GM19240 (cell line): ENCODE measurements around the gene CHRNA5.
A peak's percentile ranks its signal among the peaks of the same experiment; 100 is the strongest.
"Not testable (repeated sequence)": the region's sequence is repeated elsewhere in the genome, so short reads cannot be mapped to it uniquely, and the experiment has no call there.

Experiments used
- DNase-seq: peaks from one replicate; pipeline ENCODE4 v3.0.0; 2011; ENCODE audit warnings: low spot score; ENCODE audit not compliant: insufficient read length

The CHRNA5 gene

DNA sequence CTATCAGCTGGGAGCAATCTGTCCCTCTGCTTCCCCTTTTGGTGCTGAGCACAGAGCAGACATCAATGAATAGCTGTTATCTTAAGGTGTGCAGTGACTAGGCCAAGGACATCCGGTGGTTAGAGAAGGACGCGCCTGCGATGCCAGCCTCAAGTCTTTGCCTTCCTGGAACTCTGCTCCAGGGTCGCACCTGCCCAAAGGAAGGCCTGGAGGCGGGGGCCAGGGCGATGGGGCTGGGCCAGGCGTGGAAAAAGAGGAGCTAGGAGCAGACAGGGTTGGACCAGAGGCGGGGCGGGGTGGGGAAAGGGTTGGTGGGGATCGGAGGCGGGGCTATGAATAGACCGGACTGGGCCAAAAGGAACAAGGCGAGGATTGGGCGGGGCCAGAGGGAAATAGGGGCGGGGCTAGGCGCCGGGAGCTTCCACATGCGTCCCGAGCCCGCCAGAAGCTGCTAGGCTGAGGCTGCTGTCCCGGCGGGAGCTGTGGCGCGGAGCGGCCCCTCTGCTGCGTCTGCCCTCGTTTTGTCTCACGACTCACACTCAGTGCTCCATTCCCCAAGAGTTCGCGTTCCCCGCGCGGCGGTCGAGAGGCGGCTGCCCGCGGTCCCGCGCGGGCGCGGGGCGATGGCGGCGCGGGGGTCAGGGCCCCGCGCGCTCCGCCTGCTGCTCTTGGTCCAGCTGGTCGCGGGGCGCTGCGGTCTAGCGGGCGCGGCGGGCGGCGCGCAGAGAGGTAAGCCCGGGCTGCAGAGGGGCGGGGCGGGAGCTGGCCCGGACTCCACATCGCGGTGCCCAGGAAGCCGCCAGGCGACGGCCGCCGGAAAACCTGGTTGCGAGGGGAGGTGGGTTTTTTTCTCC, at the start of gene CHRNA5:
Gene CHRNA5 (plus strand): TSS at position 424 of the 854 bp plus-strand sequence. CDS start 200 bp downstream, at position 624.
- peak; percentile 77 for DNase-seq

GRCh38 chr15:78520035-78520434, 45.3 kb upstream of the CHRNA5 start:
- DNase-seq: not testable (repeated sequence)

GRCh38 chr15:78524230-78524629, 41.1 kb upstream of the CHRNA5 start:
- no peak for DNase-seq

DNA sequence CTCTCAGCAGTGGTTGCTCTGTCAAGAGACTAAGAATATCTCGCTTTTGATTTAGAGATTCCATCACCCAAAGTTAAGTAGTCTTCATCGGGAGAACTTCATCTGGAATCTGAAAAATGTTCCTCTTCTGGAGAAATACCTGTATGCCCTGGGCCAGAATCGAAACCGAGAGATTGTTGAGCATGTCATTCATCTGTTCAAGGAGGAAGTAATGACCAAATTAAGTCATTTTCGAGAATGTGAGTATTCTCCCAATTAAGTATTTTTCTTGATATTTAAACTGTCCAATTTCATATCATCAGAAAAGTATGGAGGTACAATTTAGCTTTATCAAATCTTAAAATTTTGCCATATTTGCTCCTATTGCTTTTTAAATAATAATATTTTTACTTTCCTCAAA, 38.0 kb upstream of the CHRNA5 start:
- DNase-seq: no peak

DNA sequence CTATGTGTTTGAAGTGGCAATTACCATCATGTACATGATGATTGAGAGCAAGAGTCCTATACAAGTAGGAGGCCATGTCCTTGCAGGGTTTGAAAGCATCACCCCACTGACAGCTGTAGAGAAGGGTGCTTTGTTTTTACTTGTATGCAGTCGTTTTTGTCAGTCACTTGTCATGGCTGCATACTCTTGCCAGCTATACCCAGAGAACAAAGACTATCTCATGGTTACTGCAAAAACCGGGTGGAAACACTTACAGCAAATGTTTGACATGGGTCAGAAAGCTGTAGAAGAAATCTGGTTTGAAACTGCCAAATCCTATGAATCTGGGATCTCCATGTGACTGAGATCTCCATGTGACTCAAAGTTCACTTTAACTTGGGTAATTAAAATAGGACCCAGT, 32.0 kb upstream of the CHRNA5 start:
- no peak for DNase-seq

GRCh38 chr15:78536134-78536533, 29.2 kb upstream of the CHRNA5 start:
- no peak for DNase-seq

- no peak for DNase-seq
These were observed 27.9 kb upstream of the CHRNA5 start for GRCh38 chr15:78537266-78537905.

- no peak for DNase-seq
These were observed 27.0 kb upstream of the CHRNA5 start for GRCh38 chr15:78538358-78538757.

GRCh38 chr15:78539464-78540140, 25.7 kb upstream of the CHRNA5 start:
- DNase-seq: not testable (repeated sequence)

DNA sequence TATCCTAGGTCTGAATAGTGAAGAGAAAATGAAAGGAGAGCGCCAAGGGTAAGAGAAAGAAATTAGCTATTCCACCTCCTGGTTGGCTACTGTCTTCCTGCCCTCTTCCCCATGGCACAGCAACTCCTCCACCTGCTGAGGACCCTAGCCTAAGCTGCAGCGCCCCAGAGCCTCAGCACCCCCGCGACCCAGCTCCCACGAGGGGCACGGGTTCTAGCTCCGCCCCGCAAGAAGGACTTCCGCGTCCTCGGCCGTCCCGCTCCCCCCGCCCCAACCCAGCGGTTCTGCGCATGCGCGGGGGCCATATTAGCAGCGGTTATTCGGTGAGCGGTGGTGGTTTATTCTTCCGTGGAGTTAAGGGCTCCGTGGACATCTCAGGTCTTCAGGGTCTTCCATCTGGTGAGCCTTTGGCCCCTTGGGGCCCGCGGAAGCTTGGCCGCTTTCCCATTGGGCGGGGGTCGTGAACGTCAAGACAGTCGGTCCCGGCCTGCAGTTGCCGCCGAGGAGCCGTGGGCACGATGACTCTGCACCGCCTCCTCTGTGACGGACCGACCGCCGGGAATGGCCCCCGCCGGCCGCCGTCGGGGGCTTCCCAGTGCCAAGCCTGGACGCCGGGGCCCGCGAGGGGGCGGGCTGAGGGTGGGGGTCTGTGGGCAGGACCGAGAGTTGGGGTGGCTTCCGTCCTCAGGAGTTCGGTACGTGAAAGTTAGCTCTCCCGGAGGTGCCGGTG, 25.0 kb upstream of the CHRNA5 start, which contains the start of gene PSMA4:
Gene PSMA4 (plus strand): TSS at position 304 of the 730 bp plus-strand sequence. CDS start 1,484 bp downstream, outside the sequence.
- peak; percentile 78 for DNase-seq

DNA sequence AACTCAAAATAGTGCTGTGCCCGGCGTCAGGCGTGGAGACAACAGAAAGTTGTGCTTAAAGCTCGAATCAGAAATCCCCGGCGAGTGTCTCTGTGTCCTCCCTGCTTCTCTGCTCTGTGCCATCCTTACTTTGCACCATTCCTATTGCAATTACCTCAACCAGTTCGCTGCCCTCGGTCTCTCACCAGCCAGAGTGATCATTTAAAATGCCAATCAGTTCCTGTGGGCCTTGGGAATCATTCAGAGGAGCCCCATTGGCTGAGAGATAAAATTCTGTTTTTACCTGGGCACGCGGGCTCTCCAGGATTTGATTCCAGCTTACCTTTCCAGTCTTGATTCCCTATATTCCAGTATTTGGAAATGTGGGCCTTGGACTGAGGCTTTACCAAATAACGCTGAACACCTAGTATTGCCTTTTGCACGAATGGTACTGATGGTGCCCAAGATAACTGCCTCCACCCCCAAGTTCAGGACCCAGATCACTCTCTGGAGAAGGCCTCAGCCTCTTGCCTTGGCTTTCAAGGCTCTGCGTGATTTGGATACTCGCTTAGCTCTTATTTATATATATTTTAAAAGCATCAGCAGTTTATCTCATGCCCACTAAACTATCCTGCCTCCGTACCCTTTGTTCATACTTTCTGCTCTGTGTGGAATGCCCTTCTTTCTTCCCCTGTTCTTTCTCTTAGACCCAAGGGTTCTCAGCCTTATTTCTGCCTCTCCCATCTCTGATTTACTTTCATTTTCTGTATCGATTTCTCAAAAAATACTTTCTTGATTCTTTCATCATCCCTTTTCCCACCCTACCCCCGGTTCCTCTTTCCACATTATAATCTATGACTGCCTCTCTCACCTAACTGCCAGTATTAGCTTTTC, 24.2 kb upstream of the CHRNA5 start:
- no peak for DNase-seq

DNA sequence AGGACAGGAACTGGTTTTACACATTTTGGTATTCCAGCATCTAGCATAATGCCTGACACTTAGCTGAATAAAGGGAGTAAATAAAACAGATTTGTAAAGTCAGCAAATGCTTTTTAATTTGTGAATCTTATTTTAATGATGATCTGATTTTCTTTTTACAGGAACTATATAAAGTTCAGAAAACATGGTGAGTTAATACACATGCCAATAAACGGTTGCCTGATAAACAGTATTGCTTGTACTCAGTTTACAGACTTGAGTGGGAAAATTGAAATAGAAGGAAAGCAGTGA, 23.6 kb upstream of the CHRNA5 start:
- DNase-seq: no peak

DNA sequence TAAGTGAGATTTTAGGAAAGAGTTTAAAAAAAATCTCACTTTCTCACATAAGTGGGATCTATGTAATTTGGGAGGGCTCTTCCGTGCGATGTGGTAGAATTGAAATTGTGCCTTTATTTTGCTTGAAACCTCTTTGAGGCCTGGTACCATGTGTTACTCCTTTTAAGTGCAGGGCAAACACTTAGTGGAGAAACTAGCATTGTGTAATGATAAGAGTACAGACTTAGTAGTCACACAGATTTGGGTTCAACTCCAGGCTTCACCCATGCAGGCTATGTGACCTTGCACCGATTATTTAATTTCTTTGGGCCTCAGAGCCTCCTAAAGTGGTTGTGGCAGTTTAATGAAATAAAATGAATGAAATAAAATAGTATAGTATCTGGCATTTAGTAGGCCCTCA, 22.7 kb upstream of the CHRNA5 start:
- DNase-seq: no peak

DNA sequence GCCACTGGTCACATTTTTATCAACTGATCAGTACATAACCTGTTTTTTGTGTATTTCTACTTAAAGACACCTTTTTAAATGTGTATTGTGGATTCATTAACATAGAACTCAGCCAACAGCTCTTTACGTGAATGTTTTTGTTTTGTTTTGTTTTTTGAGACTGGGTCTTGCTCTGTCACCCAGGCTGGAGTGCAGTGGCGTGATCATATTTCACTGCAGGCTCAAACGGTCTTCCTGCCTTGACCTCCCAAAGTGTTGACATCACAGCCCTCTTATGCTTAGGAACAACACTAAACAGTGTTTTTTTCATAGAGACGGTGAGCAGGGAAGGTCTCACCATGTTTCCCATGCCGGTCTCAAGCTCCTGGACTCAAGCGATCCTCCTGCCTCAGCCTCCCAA, 15.1 kb upstream of the CHRNA5 start:
- DNase-seq: no peak

DNA sequence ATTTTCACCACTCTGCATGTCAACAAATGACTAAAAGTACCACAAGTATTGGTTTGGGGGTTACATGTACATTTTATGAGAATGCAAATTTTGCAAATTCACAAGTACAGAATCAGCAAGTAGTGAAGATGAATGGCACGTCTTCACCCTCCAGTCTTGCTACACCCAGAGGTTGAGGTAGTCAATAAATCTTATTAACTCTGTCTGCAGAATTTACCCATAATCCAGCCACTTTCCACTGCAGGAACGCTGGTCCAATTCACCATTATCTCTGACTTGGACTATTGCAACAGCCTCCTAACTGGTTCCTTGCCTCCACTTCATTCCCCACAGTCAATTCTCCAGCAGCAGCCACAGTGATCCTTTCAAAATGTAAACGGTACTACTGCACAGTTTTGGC, 14.5 kb upstream of the CHRNA5 start:
- no peak for DNase-seq

DNA sequence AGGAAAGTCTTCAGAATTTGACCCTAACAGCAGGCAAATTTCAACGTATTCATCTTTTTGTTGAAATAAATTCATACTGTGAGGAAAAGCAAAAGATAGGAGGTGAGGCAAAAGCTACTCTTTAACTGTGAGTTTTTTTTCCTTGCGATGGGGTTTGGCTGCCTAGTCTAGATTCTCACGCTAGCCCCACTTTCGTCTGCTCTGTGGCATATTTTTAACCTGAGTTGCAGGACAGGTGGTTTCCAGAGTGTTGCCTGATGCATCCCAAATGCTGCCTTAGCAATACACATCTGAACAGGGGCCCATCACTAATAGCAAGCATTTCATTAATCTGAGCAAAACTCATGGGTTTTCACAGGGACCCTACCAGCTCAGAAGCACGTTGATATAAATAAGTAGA, 13.4 kb upstream of the CHRNA5 start:
- no peak for DNase-seq

DNA sequence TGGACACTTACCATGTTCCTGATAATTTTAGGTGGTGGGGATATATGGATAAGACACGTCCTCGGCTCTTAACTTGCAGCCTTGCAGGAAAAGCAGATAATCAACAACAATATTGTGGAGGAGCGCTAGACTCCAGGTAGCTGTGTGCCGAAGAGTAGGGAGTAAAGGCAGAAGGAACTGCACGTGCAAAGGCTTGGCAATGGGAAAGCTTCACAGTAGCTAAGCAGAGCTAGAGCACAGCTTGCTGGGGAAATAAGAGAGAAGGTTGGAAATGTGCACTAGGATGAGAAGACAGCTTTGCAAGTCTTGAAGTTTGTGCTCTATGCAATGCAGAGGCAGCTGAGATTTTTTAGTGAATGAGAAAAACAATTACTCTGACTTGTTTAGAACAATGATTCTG, 12.7 kb upstream of the CHRNA5 start:
- DNase-seq: no peak

GRCh38 chr15:78560201-78560600, 5.1 kb upstream of the CHRNA5 start:
- DNase-seq: not testable (repeated sequence)

GRCh38 chr15:78561490-78561889, 3.8 kb upstream of the CHRNA5 start:
- no peak for DNase-seq

DNA sequence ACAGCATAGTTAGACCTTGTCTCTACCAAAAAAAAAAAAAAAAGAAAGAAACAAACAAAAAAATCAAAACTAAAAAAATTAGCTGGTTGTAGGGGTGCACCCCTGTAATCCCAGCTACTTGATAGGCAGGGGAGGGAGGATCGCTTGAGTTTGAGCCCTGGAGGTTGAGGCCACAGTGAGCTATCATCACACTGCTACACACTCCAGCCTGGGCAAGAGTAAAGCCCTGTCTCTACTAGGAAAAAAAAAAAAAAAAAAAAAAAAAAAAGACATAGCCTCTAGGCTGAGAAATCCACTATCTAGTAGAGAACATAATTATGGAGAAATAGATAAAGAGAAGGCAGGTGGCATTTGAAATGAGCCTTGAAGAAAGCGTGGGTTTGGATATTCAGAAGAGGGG, 2.2 kb upstream of the CHRNA5 start:
- DNase-seq: no peak

DNA sequence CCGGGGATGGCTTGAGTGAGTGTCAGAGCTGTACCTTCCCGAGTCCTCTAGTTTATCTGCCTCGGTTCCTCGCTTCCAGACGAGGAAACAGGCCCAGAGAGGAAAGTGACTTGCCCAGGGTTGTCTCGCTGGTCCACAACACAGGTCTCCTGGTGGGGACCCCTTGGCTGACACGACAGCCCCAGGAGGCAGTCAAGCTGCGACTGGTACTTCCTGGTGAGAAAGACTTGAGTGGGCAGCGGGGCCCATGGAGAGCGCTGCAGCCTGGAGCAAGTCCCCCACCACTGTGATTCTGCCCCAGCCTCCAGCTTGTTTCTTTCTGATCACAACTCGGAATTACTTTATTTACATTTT, 600 bp upstream of the CHRNA5 start:
- DNase-seq: no peak
